GM19468 (cell line): ENCODE results near the gene ZNHIT2.

Experiments
- ATAC-seq: cut with Tn5 transposase; IDR thresholded peaks from one replicate; pipeline ENCODE4 v1.9.1; 2021; ENCODE audit warnings: mild to moderate bottlenecking, moderate library complexity, moderate number of reproducible peaks; ENCODE audit not compliant: unreplicated experiment; ENCODE audit errors: extremely low read depth

The ZNHIT2 gene

DNA sequence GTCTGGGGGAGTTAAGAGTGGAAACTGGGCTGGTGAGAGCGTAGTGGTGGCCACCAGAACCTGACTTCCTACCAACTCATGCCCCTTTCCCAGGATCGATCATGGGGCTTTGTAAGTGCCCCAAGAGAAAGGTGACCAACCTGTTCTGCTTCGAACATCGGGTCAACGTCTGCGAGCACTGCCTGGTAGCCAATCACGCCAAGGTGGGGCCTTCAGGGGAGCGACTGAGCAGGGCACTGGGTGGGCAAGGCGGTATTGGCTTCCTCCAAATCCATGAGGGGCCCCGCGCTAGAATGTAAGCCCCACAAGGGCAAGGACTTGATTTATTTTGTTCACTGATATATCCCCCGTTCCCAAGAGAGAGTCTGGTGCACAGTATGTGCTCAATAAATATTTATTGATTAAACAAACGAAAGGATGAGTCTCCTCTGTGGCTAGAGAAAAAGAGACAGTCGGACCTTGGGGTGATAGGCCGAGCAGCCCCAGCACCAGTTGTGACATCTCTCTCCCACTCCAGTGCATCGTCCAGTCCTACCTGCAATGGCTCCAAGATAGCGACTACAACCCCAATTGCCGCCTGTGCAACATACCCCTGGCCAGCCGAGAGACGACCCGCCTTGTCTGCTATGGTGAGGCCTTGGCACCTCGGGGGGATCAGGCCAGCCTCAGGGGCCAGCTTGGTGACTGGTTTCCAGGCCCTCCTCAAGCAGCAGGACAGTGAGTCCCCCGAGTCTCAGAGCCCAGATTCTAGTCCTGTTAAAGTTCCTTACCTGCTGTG is 32.7 kb downstream of the ZNHIT2 start:
- ATAC-seq = no peak

- peak; percentile 71 for ATAC-seq
These were observed 33.5 kb downstream of the ZNHIT2 start, which contains the start of the genes CDCA5 and ZFPL1 for GRCh38 chr11:65083834-65084597. Gene CDCA5, minus strand, starts transcription at chr11:65084040. Its CDS starts 62 bp downstream, at chr11:65083978. Gene ZFPL1, plus strand, starts transcription at chr11:65084222. Its CDS starts 477 bp downstream, at chr11:65084699.

DNA sequence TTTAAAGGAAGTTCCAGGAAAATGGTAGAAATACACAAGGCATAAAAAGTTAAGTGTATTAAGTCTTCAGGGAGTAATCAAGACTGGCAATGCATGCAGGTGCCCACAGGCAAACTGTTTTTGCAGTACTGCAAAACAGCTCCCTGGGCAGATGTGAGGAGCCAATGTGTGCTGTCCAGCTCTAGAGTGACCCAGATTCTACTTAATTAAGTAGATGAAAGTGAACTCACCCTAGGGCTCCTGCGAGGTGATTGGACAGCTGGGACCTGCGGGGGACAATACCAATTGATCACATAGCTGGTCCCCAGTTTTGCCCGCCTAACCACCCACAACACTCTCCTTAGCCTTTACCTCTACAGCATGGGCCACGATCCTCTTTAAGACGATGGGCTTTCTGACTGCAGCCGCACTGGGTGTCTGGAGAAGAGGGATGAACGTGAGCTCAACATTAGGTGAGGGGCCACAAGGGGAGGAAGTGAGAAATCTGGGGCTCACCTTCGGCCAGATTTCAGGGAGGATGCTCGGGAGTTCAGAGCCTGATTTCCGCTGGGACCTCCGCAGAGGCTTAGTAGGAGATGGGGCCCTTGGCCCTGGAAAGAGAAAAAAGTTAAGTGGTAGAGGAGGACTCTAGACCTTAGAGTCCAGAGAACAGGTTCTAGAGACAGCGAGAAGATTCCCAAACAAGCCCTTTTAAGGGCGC is 34.2 kb downstream of the ZNHIT2 start:
- ATAC-seq = no peak

DNA sequence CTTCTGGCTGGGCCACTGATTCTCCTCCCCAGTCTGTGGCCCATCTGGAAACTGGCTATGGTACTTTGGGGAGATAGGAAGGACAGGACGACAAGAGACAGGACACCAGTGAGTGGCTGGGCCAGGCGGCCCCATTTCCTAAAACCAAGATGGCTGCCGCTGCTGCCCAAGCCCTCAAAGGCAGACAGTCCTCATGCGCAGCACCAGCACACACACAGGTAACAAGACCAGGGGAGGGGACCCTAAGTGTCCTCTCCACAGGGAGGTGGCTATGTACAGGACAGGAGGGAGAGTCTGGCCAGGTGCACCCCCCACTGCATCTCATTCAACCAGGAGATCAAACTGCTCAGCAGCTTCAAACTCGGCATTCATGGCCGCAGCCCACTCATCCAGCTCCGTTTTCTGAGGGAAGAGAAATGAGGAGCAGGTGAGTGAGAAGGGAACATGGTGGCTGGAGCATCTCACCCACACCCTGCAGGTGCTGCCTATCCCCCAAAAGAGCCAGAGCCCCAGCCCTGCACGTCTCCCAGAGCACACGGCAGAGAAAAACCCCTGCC is 38.6 kb downstream of the ZNHIT2 start:
- ATAC-seq = no peak

GRCh38 chr11:65078151-65078550 is 39.4 kb downstream of the ZNHIT2 start:
- no peak for ATAC-seq

DNA sequence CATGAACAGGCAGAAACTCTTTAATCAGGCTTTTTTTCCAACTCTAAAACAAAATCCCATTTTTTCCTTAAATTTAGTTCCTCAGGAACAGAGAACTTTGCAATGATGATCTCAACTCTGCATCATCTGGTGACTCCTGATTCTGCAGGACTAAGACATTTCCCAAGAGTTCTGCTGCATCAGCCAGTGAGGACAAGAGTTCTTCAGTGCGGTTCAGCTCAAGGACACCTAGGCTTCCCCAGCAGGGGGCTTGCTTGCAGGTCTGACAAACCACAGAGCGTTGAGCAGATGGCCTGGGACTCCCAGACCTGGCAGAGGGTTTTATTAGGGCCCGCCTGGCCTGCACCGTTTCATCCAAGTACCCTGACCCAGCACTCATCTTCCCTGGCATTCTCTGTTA is 40.0 kb downstream of the ZNHIT2 start:
- ATAC-seq = no peak

DNA sequence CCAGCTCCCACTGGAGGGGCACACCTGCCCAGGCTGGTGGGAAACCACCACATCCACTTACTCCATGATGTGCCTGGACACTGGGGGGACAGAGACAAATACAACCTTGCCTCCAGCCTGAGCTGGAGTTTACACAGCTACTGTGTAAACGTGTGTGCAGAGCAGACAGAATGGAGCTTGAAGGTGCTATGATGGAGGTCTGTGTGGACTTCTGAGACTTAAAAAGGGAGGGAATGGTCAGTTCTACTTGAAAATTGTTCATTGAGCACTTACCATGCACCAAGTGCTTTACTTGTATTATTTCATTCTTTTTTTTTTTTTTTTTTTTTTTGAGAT is 44.9 kb downstream of the ZNHIT2 start:
- no peak for ATAC-seq

- ATAC-seq = no peak
These were observed 45.4 kb downstream of the ZNHIT2 start for GRCh38 chr11:65071907-65072630.

DNA sequence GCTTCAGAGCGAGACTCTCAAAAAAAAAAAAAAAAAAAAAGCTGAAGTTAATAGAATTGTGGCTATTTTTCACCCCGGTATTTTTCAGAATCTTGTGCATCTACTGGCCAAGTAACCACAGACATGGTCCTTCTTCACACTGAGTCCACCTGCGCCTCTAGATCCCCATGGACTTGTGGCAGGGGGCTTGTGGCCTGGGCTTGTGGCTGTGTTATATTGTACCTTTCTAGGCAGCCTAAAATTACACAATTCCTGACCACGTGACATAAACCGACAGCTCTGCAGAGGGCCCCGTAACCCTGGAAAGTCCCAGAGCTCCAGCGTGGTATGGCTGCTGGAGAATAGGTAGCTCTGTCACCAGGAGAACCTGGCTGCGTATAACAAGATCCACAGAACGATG is 48.3 kb downstream of the ZNHIT2 start:
- ATAC-seq = no peak

DNA sequence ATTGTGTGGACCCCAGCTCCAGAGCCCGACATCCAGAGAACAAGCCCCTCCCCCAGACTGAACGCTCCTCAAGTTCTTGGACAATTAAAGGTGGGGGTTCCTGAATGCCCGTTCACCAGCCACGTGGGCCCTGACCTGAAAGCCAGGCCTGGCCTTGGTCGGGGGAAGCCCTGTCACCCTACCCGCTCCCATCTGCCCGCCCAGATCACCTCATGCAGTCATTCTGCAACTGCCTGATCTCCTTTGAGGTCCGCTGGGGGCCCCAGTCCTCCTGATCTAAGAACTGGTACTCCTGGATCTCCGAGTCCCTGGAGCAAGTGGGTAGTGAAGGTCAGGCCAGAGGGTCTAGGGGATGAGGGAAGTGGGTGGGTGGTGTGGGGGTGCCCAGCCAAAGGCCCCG is 50.1 kb downstream of the ZNHIT2 start:
- no peak for ATAC-seq

GRCh38 chr11:65066805-65067291 is 50.7 kb downstream of the ZNHIT2 start:
- ATAC-seq = no peak
